A673 (cell line): ENCODE results near the gene COX6A2.

Experiments
- CTCF ChIP-seq: fragments of 300-800, 200-600 bp; sonication (generic); conservative IDR thresholded peaks from 2 replicates; pipeline ENCODE4 v1.5.1; 2017; ENCODE audit warnings: low read depth, mild to moderate bottlenecking, antibody characterized with exemption, low read length, moderate library complexity, mixed read lengths
- EZH2 ChIP-seq: fragments of 200-600 bp; sonication (generic); IDR thresholded peaks from 2 replicates; pipeline ENCODE4 v1.6.1; 2017; ENCODE audit warnings: borderline replicate concordance, low read depth, mild to moderate bottlenecking, mixed read lengths, antibody characterized with exemption, low read length; ENCODE audit not compliant: poor library complexity, severe bottlenecking

GRCh38 chr16:31455601-31456314 lies 27.6 kb upstream of the COX6A2 start:
- TF ChIP-seq CTCF (peak; percentile 56), EZH2 (no peak)
